ENCODE measurements around the gene TAX1BP1. TPM values are rescaled to one million over a fixed set of nuclear protein-coding genes. Genes with fewer than 3 reads are reported as not detected.

The TAX1BP1 gene
- total and polyA plus RNA-seq, 2 donors (not counting 3 experiments of a cell fraction or from before 2014, with no cell fraction given) = 77.7 to 93.2 TPM

- H3K79me2 ChIP-seq (ENCODE audit: control insufficient read depth, insufficient read depth, low read length) = no peaks in the 10 kb centered on the region
- no peaks in the 10 kb centered on the region for H3K4me1 ChIP-seq (ENCODE audit: control insufficient read depth, extremely low read depth, insufficient read depth, low read length)
- TF ChIP-seq EZH2 (IDR thresholded peaks at IDR 0.05; ENCODE audit: borderline replicate concordance, low read depth, low read length, severe bottlenecking) = no peak
- no peak for TF ChIP-seq POLR2A (IDR thresholded peaks at IDR 0.05; ENCODE audit: low read depth, low read length)
- no peak for TF ChIP-seq POLR2AphosphoS5 (IDR thresholded peaks at IDR 0.05; ENCODE audit: insufficient read depth, low read depth, low read length)
- TF ChIP-seq FOS (IDR thresholded peaks at IDR 0.05; ENCODE audit: borderline replicate concordance, insufficient read depth, low read length) = no peak
- TF ChIP-seq MYC (IDR thresholded peaks at IDR 0.05; ENCODE audit: low read depth, low read length) = no peak
- TF ChIP-seq, protein P1, sequence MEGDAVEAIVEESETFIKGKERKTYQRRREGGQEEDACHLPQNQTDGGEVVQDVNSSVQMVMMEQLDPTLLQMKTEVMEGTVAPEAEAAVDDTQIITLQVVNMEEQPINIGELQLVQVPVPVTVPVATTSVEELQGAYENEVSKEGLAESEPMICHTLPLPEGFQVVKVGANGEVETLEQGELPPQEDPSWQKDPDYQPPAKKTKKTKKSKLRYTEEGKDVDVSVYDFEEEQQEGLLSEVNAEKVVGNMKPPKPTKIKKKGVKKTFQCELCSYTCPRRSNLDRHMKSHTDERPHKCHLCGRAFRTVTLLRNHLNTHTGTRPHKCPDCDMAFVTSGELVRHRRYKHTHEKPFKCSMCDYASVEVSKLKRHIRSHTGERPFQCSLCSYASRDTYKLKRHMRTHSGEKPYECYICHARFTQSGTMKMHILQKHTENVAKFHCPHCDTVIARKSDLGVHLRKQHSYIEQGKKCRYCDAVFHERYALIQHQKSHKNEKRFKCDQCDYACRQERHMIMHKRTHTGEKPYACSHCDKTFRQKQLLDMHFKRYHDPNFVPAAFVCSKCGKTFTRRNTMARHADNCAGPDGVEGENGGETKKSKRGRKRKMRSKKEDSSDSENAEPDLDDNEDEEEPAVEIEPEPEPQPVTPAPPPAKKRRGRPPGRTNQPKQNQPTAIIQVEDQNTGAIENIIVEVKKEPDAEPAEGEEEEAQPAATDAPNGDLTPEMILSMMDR (IDR thresholded peaks at IDR 0.05; ENCODE audit: extremely low read depth in 1 of 2, insufficient read depth in 1 of 2, low read depth in 1 of 2, low read length in 2 of 2) = no peak
- no peak for TF ChIP-seq GATA2 (IDR thresholded peaks at IDR 0.05; ENCODE audit: insufficient read depth, insufficient read length, low read depth, low read length)
- TF ChIP-seq, protein P2, sequence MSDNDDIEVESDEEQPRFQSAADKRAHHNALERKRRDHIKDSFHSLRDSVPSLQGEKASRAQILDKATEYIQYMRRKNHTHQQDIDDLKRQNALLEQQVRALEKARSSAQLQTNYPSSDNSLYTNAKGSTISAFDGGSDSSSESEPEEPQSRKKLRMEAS (IDR thresholded peaks at IDR 0.05; ENCODE audit: insufficient read depth, insufficient read length) = no peak
- TF ChIP-seq JUN (IDR thresholded peaks at IDR 0.05; ENCODE audit: borderline replicate concordance, insufficient read depth, insufficient read length, low read depth) = no peak
- intact Hi-C loops (cut with micrococcal nuclease) (no loop called here), dilution Hi-C loops (cut with MboI; ENCODE audit: extremely low pct_ligation_motif_present, low sequenced_read_pairs) (no loop called here)
- H3K36me3 ChIP-seq (ENCODE audit: control insufficient read depth in 2 of 2, extremely low read depth in 1 of 2, insufficient read depth in 2 of 2, low read length in 2 of 2) = no peaks in the 10 kb centered on the region
- H3K9me3 ChIP-seq (replicated peaks; ENCODE audit: control insufficient read depth, insufficient read depth, low read length) = no peaks in the 10 kb centered on the region
- POLR2A ChIA-PET = no interaction called here
- FAIRE-seq (no peak), DNase-seq (ENCODE audit: low read depth, low spot score) (no peak)
- CTCF ChIA-PET = no interaction called here
- no peak overlapping the region for H3K27ac ChIP-seq (ENCODE audit: insufficient read depth, low read depth, low read length)
- H4K20me1 ChIP-seq (replicated peaks; ENCODE audit: control insufficient read depth, extremely low read depth, insufficient read depth, low read length) = no peaks in the 10 kb centered on the region
- H2AFZ ChIP-seq (ENCODE audit: low read depth, low read length) = no peak overlapping the region
- BruUV-seq (replicated peaks) = no TSS peak
- H3K4me3 ChIP-seq (replicated peaks in 1 of 3; ENCODE audit: insufficient read depth in 1 of 3, low read depth in 1 of 3, low read length in 3 of 3) = no peak overlapping the region
- no peak overlapping the region for H3K9ac ChIP-seq (replicated peaks; ENCODE audit: extremely low read depth, insufficient read depth, low read length)
- no peaks in the 10 kb centered on the region for H3K27me3 ChIP-seq (ENCODE audit: control insufficient read depth in 2 of 2, insufficient read depth in 2 of 2, low read length in 2 of 2)
- no peak overlapping the region for H3K4me2 ChIP-seq (ENCODE audit: insufficient read depth, low read length)
- no peaks in the 10 kb centered on the region for H3K9me1 ChIP-seq (replicated peaks; ENCODE audit: control insufficient read depth, extremely low read depth, insufficient read depth, low read length)
These were observed 12.9 kb upstream of the TAX1BP1 start for GRCh38 chr7:27727058-27727457.

Measured in endothelial cell of umbilical vein (primary cell).